HCT116 (cell line): ENCODE results near the gene WNT9A.

Source experiments
- POLR2A ChIP-seq: IDR thresholded peaks from 2 replicates; pipeline ENCODE4 v1.7.0; 2011; ENCODE audit warnings: borderline replicate concordance; ENCODE audit not compliant: insufficient read depth, insufficient read length; ENCODE audit errors: extremely low read depth
- RAD21 ChIP-seq: IDR thresholded peaks from 2 replicates; pipeline ENCODE4 v1.6.1; 2012; ENCODE audit warnings: low read depth, mild to moderate bottlenecking
- TF ChIP-seq, protein P1 (sequence below): IDR thresholded peaks from 2 replicates; pipeline ENCODE4 v1.6.1; 2011; ENCODE audit warnings: mild to moderate bottlenecking, low read length, moderate library complexity; ENCODE audit not compliant: insufficient replicate concordance; ENCODE audit errors: extremely low read depth
- TF ChIP-seq, protein P2 (sequence below), 3 experiments: fragments of 200-600 bp in 1 of 3; sonication (generic) in 1 of 3; IDR thresholded peaks in 2 of 3; conservative IDR thresholded peaks in 1 of 3; 2 replicates each; pipeline ENCODE4 v1.5.1; 2012 to 2017; ENCODE audit warnings: low read depth in 2 of 3, low read length in 2 of 3, antibody characterized with exemption in 1 of 3, borderline replicate concordance in 1 of 3, control low read depth in 1 of 3, mild to moderate bottlenecking in 1 of 3, mixed read lengths in 1 of 3, mixed run types in 1 of 3, moderate library complexity in 1 of 3; ENCODE audit not compliant: insufficient read depth in 1 of 3

- TF ChIP-seq RAD21 (no peak), POLR2A (no peak)
- TF ChIP-seq, protein P1, sequence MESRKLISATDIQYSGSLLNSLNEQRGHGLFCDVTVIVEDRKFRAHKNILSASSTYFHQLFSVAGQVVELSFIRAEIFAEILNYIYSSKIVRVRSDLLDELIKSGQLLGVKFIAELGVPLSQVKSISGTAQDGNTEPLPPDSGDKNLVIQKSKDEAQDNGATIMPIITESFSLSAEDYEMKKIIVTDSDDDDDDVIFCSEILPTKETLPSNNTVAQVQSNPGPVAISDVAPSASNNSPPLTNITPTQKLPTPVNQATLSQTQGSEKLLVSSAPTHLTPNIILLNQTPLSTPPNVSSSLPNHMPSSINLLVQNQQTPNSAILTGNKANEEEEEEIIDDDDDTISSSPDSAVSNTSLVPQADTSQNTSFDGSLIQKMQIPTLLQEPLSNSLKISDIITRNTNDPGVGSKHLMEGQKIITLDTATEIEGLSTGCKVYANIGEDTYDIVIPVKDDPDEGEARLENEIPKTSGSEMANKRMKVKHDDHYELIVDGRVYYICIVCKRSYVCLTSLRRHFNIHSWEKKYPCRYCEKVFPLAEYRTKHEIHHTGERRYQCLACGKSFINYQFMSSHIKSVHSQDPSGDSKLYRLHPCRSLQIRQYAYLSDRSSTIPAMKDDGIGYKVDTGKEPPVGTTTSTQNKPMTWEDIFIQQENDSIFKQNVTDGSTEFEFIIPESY, result no peak
- TF ChIP-seq, protein P2, sequence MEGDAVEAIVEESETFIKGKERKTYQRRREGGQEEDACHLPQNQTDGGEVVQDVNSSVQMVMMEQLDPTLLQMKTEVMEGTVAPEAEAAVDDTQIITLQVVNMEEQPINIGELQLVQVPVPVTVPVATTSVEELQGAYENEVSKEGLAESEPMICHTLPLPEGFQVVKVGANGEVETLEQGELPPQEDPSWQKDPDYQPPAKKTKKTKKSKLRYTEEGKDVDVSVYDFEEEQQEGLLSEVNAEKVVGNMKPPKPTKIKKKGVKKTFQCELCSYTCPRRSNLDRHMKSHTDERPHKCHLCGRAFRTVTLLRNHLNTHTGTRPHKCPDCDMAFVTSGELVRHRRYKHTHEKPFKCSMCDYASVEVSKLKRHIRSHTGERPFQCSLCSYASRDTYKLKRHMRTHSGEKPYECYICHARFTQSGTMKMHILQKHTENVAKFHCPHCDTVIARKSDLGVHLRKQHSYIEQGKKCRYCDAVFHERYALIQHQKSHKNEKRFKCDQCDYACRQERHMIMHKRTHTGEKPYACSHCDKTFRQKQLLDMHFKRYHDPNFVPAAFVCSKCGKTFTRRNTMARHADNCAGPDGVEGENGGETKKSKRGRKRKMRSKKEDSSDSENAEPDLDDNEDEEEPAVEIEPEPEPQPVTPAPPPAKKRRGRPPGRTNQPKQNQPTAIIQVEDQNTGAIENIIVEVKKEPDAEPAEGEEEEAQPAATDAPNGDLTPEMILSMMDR (IDR thresholded peaks at IDR 0.05 in 2 of 3, conservative IDR thresholded peaks at IDR 0.05 in 1 of 3; ENCODE audit: borderline replicate concordance in 1 of 3, insufficient read depth in 1 of 3, low read depth in 2 of 3, low read length in 2 of 3), result no peak
Measured at GRCh38 chr1:227951624-227952373, 4.1 kb upstream of the WNT9A start.
